IPS DF 4.7 (cell line): Measurements from ENCODE around the gene VWA8.
"Not testable (repeated sequence)": the region's sequence is repeated elsewhere in the genome, so short reads cannot be mapped to it uniquely, and the experiment has no call there.

Experiments used
- DNase-seq: peaks from one replicate; pipeline ENCODE4 v3.0.0-alpha.2; 2013; ENCODE audit warnings: low spot score; ENCODE audit errors: extremely low read depth

Gene VWA8

GRCh38 chr13:41589434-41589833 is 371.5 kb downstream of the VWA8 start:
- DNase-seq, result no peak

GRCh38 chr13:41588899-41589298 is 372.0 kb downstream of the VWA8 start:
- no peak for DNase-seq

- no peak for DNase-seq
These were observed 372.5 kb downstream of the VWA8 start for GRCh38 chr13:41588448-41588847.

- DNase-seq, result no peak
These were observed 373.4 kb downstream of the VWA8 start for GRCh38 chr13:41587490-41587889.

- DNase-seq, result no peak
These were observed 374.7 kb downstream of the VWA8 start for GRCh38 chr13:41586216-41586615.

GRCh38 chr13:41582027-41582463 is 378.9 kb downstream of the VWA8 start:
- no peak for DNase-seq

- no peak for DNase-seq
These were observed 380.6 kb downstream of the VWA8 start for GRCh38 chr13:41580345-41580744.

GRCh38 chr13:41579881-41580280 is 381.0 kb downstream of the VWA8 start:
- DNase-seq, result no peak

GRCh38 chr13:41579168-41579567 is 381.7 kb downstream of the VWA8 start:
- DNase-seq, result no peak

GRCh38 chr13:41578371-41578770 is 382.5 kb downstream of the VWA8 start:
- no peak for DNase-seq

GRCh38 chr13:41577436-41577835 is 383.5 kb downstream of the VWA8 start:
- no peak for DNase-seq

- DNase-seq, result not testable (repeated sequence)
These were observed 387.3 kb downstream of the VWA8 start for GRCh38 chr13:41573640-41574039.

- not testable (repeated sequence) for DNase-seq
These were observed 389.0 kb downstream of the VWA8 start for GRCh38 chr13:41571817-41572340.

- no peak for DNase-seq
These were observed 391.9 kb downstream of the VWA8 start for GRCh38 chr13:41568972-41569351.

GRCh38 chr13:41568143-41568971 is 392.6 kb downstream of the VWA8 start:
- no peak for DNase-seq

GRCh38 chr13:41567363-41567762 is 393.5 kb downstream of the VWA8 start:
- DNase-seq, result no peak

GRCh38 chr13:41565846-41566245 is 395.1 kb downstream of the VWA8 start:
- no peak for DNase-seq

GRCh38 chr13:41565216-41565615 is 395.7 kb downstream of the VWA8 start:
- DNase-seq, result no peak

GRCh38 chr13:41563984-41564365 is 396.9 kb downstream of the VWA8 start:
- DNase-seq, result no peak

GRCh38 chr13:41563341-41563983 is 397.4 kb downstream of the VWA8 start:
- DNase-seq, result no peak

GRCh38 chr13:41562541-41563178 is 398.2 kb downstream of the VWA8 start:
- DNase-seq, result no peak

- no peak for DNase-seq
These were observed 398.8 kb downstream of the VWA8 start for GRCh38 chr13:41562083-41562482.
